Activated CD4-positive, alpha-beta memory T cell treated with anti-CD3 and anti-CD28 coated beads for 36 hours (primary cell): ENCODE measurements around the gene WARS2. TPM values are rescaled to one million over a fixed set of nuclear protein-coding genes. Genes with fewer than 3 reads are reported as not detected.

ENCODE experiments used
- CTCF ChIA-PET: fragments of 350-600 bp; sonication (Branson Sonifier 250); formaldehyde crosslinking; loops from one replicate; lab custom pipeline; 2021; ENCODE audit warnings: antibody characterized with exemption, inconsistent platforms; lab: Charles Lee
- POLR2A ChIA-PET: fragments of 350-600 bp; sonication (Branson Sonifier 250); formaldehyde crosslinking; loops from one replicate; lab custom pipeline; 2021; ENCODE audit warnings: antibody characterized with exemption; lab: Charles Lee
- DNase-seq: peaks from one replicate; pipeline ENCODE4 v3.0.0-alpha.2; 2020
- H3K27ac Mint-ChIP-seq: one replicate; pipeline ENCODE4 v1.8.0; 2021; ENCODE audit warnings: mixed read lengths
- H3K27me3 Mint-ChIP-seq: one replicate; pipeline ENCODE4 v1.8.0; 2021; ENCODE audit warnings: mixed read lengths
- H3K36me3 Mint-ChIP-seq: one replicate; pipeline ENCODE4 v1.8.0; 2021; ENCODE audit warnings: mixed read lengths
- H3K4me1 Mint-ChIP-seq: one replicate; pipeline ENCODE4 v1.8.0; 2021; ENCODE audit warnings: low read depth, mixed read lengths
- H3K4me3 Mint-ChIP-seq: one replicate; pipeline ENCODE4 v1.8.0; 2021; ENCODE audit warnings: mild to moderate bottlenecking, mixed read lengths
- H3K9me3 Mint-ChIP-seq: one replicate; pipeline ENCODE4 v1.8.0; 2021; ENCODE audit warnings: mixed read lengths
- intact Hi-C: fragments of 100-400 bp; cut with micrococcal nuclease; formaldehyde crosslinking; loops from one replicate; pipeline ENCODE4 v1.15.1; 2023
- total RNA-seq, 2 experiments: library from RNA; stranded (reverse); gene quantifications; one replicate each; pipeline ENCODE4 v1.2.3, GENCODE V29; 2021

Gene WARS2
- total RNA-seq, 2 experiments from 2014 or later: 16.7 to 18.2 TPM

- ChIA-PET CTCF (no interaction called here), POLR2A (no interaction called here)
- H3K27ac Mint-ChIP-seq: no peak overlapping the region
- DNase-seq: no peak
- peaks cover 9% of the 10 kb centered on the region for H3K4me1 Mint-ChIP-seq
- peaks cover 3% of the 10 kb centered on the region for H3K36me3 Mint-ChIP-seq
- peaks cover 79% of the 10 kb centered on the region for H3K27me3 Mint-ChIP-seq
- no peak overlapping the region for H3K4me3 Mint-ChIP-seq
- H3K9me3 Mint-ChIP-seq: peaks cover 7% of the 10 kb centered on the region
- intact Hi-C loops: no loop called here
Observed at GRCh38 chr1:119002028-119002686, 138.3 kb downstream of the WARS2 start.

- no peak overlapping the region for H3K27ac Mint-ChIP-seq
- H3K36me3 Mint-ChIP-seq: peaks cover 1% of the 10 kb centered on the region
- ChIA-PET POLR2A (no interaction called here), CTCF (no interaction called here)
- peaks cover 78% of the 10 kb centered on the region for H3K27me3 Mint-ChIP-seq
- peaks cover 5% of the 10 kb centered on the region for H3K9me3 Mint-ChIP-seq
- H3K4me3 Mint-ChIP-seq: no peak overlapping the region
- peaks cover 8% of the 10 kb centered on the region for H3K4me1 Mint-ChIP-seq
- no peak for DNase-seq
- intact Hi-C loops: loop anchor here (2.0 kb wide), 1 partner anchor 17 kb away; no protein-coding TSS in a partner anchor
Observed at GRCh38 chr1:119001181-119002027, 139.0 kb downstream of the WARS2 start.

GRCh38 chr1:119000371-119001180 is 139.9 kb downstream of the WARS2 start:
- intact Hi-C loops: loop anchor here (2.0 kb wide), 1 partner anchor 16 kb away; no protein-coding TSS in a partner anchor
- Mint-ChIP-seq H3K27me3 (peaks cover 77% of the 10 kb centered on the region), H3K4me3 (peak overlapping the region; percentile 12), H3K36me3 (no peaks in the 10 kb centered on the region), H3K27ac (no peak overlapping the region), H3K9me3 (no peaks in the 10 kb centered on the region), H3K4me1 (peaks cover 6% of the 10 kb centered on the region)
- ChIA-PET POLR2A (no interaction called here), CTCF (interaction anchor here (1.0 kb wide), 1 partner anchor 8 kb away, joined by 5 read pairs; no protein-coding TSS in a partner anchor)
- no peak for DNase-seq

- ChIA-PET CTCF (interaction anchor here (1.0 kb wide), 1 partner anchor 9 kb away, joined by 5 read pairs; no protein-coding TSS in a partner anchor), POLR2A (no interaction called here)
- Mint-ChIP-seq H3K27me3 (peaks cover 76% of the 10 kb centered on the region), H3K4me3 (no peak overlapping the region), H3K9me3 (no peaks in the 10 kb centered on the region), H3K36me3 (no peaks in the 10 kb centered on the region), H3K27ac (no peak overlapping the region), H3K4me1 (peaks cover 6% of the 10 kb centered on the region)
- intact Hi-C loops: loop anchor here (2.0 kb wide), 1 partner anchor 15 kb away; no protein-coding TSS in a partner anchor
- DNase-seq: no peak
Observed at GRCh38 chr1:118999348-119000071, 140.9 kb downstream of the WARS2 start.

- POLR2A ChIA-PET: no interaction called here
- Mint-ChIP-seq H3K36me3 (no peaks in the 10 kb centered on the region), H3K27me3 (peaks cover 78% of the 10 kb centered on the region), H3K4me3 (no peak overlapping the region), H3K27ac (no peak overlapping the region), H3K4me1 (peaks cover 6% of the 10 kb centered on the region), H3K9me3 (no peaks in the 10 kb centered on the region)
- DNase-seq: no peak
- CTCF ChIA-PET: no interaction called here
- intact Hi-C loops: no loop called here
Observed at GRCh38 chr1:118998171-118998570, 142.3 kb downstream of the WARS2 start.

- H3K9me3 Mint-ChIP-seq: no peaks in the 10 kb centered on the region
- DNase-seq: no peak
- ChIA-PET POLR2A (no interaction called here), CTCF (no interaction called here)
- no peak overlapping the region for H3K4me3 Mint-ChIP-seq
- intact Hi-C loops: no loop called here
- peaks cover 4% of the 10 kb centered on the region for H3K4me1 Mint-ChIP-seq
- peaks cover 2% of the 10 kb centered on the region for H3K36me3 Mint-ChIP-seq
- peaks cover 70% of the 10 kb centered on the region for H3K27me3 Mint-ChIP-seq
- H3K27ac Mint-ChIP-seq: no peak overlapping the region
Observed at GRCh38 chr1:118997225-118997624, 143.2 kb downstream of the WARS2 start.

GRCh38 chr1:118995312-118996016 is 145.0 kb downstream of the WARS2 start:
- H3K4me1 Mint-ChIP-seq: no peaks in the 10 kb centered on the region
- POLR2A ChIA-PET: no interaction called here
- intact Hi-C loops: no loop called here
- H3K27me3 Mint-ChIP-seq: peaks cover 80% of the 10 kb centered on the region
- CTCF ChIA-PET: interaction anchor here (1.0 kb wide), 1 partner anchor 11 kb away, joined by 4 read pairs; no protein-coding TSS in a partner anchor
- no peak for DNase-seq
- no peak overlapping the region for H3K4me3 Mint-ChIP-seq
- peaks cover 4% of the 10 kb centered on the region for H3K36me3 Mint-ChIP-seq
- no peaks in the 10 kb centered on the region for H3K9me3 Mint-ChIP-seq
- no peak overlapping the region for H3K27ac Mint-ChIP-seq

- H3K27ac Mint-ChIP-seq: no peak overlapping the region
- peaks cover 80% of the 10 kb centered on the region for H3K27me3 Mint-ChIP-seq
Observed at GRCh38 chr1:118993700-118994026, 146.8 kb downstream of the WARS2 start.

GRCh38 chr1:118992868-118993699 is 147.4 kb downstream of the WARS2 start:
- no peak for DNase-seq
- no peaks in the 10 kb centered on the region for H3K9me3 Mint-ChIP-seq
- POLR2A ChIA-PET: no interaction called here
- CTCF ChIA-PET: no interaction called here
- no peaks in the 10 kb centered on the region for H3K4me1 Mint-ChIP-seq
- intact Hi-C loops: no loop called here
- peaks cover 79% of the 10 kb centered on the region for H3K27me3 Mint-ChIP-seq
- H3K4me3 Mint-ChIP-seq: no peak overlapping the region
- H3K27ac Mint-ChIP-seq: no peak overlapping the region
- H3K36me3 Mint-ChIP-seq: peaks cover 7% of the 10 kb centered on the region

More at GRCh38 chr1:118993700-118994026, 146.8 kb downstream of the WARS2 start:
- Mint-ChIP-seq H3K4me3 (no peak overlapping the region), H3K36me3 (peaks cover 6% of the 10 kb centered on the region), H3K9me3 (no peaks in the 10 kb centered on the region), H3K4me1 (no peaks in the 10 kb centered on the region)
- ChIA-PET CTCF (no interaction called here), POLR2A (no interaction called here)
- intact Hi-C loops: no loop called here
- no peak for DNase-seq

GRCh38 chr1:118992237-118992825 is 148.1 kb downstream of the WARS2 start:
- H3K9me3 Mint-ChIP-seq: no peaks in the 10 kb centered on the region
- DNase-seq: no peak
- ChIA-PET POLR2A (no interaction called here), CTCF (no interaction called here)
- no peak overlapping the region for H3K27ac Mint-ChIP-seq
- H3K36me3 Mint-ChIP-seq: peaks cover 7% of the 10 kb centered on the region
- H3K4me3 Mint-ChIP-seq: no peak overlapping the region
- H3K4me1 Mint-ChIP-seq: no peaks in the 10 kb centered on the region
- peaks cover 76% of the 10 kb centered on the region for H3K27me3 Mint-ChIP-seq
- intact Hi-C loops: no loop called here
